Panc1 (cell line): ENCODE measurements around the gene SLC35F4. TPM values are rescaled to one million over a fixed set of nuclear protein-coding genes. Genes with fewer than 3 reads are reported as not detected.

Experiments used
- ATAC-seq: fragments of 200-7000 bp; cut with Tn5 transposase; 2 replicates; pipeline ENCODE4 v1.9.1; 2020; ENCODE audit warnings: mild to moderate bottlenecking, moderate library complexity
- BruUV-seq: library from RNA; stranded (reverse); fragments of 400-500 nt; replicated peaks from 2 replicates; lab custom pipeline; 2021; lab: Mats Ljungman, UMichigan
- CTCF ChIA-PET: fragments of 300-600 bp; sonication (Branson Sonifier 250); formaldehyde crosslinking; loops from one replicate; lab custom pipeline; 2022; ENCODE audit warnings: antibody characterized with exemption; lab: Charles Lee
- POLR2A ChIA-PET: fragments of 300-600 bp; sonication (Branson Sonifier 250); formaldehyde crosslinking; loops from one replicate; lab custom pipeline; 2022; ENCODE audit warnings: antibody characterized with exemption; lab: Charles Lee
- DNase-seq: peaks from one replicate; pipeline ENCODE4 v3.0.0-alpha.2; 2010; ENCODE audit warnings: low read depth, low spot score
- H3K27ac ChIP-seq: 2 replicates; pipeline ENCODE4 v1.5.1; 2011; ENCODE audit warnings: mild to moderate bottlenecking, low read length, inconsistent platforms
- H3K27me3 ChIP-seq: fragments of 200-500 bp; sonication (Bioruptor generic); 2 replicates; pipeline ENCODE4 v1.6.0; 2014; ENCODE audit warnings: low read length, inconsistent platforms; ENCODE audit not compliant: control insufficient read depth, insufficient read depth
- H3K36me3 ChIP-seq: fragments of 200-500 bp; sonication (Bioruptor generic); 2 replicates; pipeline ENCODE4 v1.5.1; 2014; ENCODE audit warnings: inconsistent platforms, mild to moderate bottlenecking, low read length, moderate library complexity; ENCODE audit not compliant: control insufficient read depth, insufficient read depth
- H3K4me1 ChIP-seq: 2 replicates; pipeline ENCODE4 v1.5.1; 2011; ENCODE audit warnings: inconsistent platforms, mild to moderate bottlenecking, low read length, moderate library complexity; ENCODE audit not compliant: control insufficient read depth, insufficient read depth
- H3K4me3 ChIP-seq, 2 experiments: 2 replicates each; pipeline ENCODE4 v1.5.1; 2011 to 2012; ENCODE audit warnings: low read depth in 2 of 2, low read length in 2 of 2, mild to moderate bottlenecking in 2 of 2, inconsistent platforms in 1 of 2, moderate library complexity in 1 of 2
- H3K9me3 ChIP-seq: fragments of 200-500 bp; sonication (Bioruptor generic); 2 replicates; pipeline ENCODE4 v1.5.1; 2014; ENCODE audit warnings: low read depth, mild to moderate bottlenecking, inconsistent platforms, low read length, moderate library complexity; ENCODE audit not compliant: control insufficient read depth, insufficient read depth
- POLR2AphosphoS5 ChIP-seq: IDR thresholded peaks from 2 replicates; pipeline ENCODE4 v1.6.1; 2012; ENCODE audit warnings: mild to moderate bottlenecking, low read depth, low read length, moderate library complexity
- SIN3A ChIP-seq: IDR thresholded peaks from 2 replicates; pipeline ENCODE4 v1.6.1; 2012; ENCODE audit warnings: low read depth, mild to moderate bottlenecking, low read length, moderate library complexity, borderline replicate concordance; ENCODE audit not compliant: insufficient read depth
- TCF7L2 ChIP-seq: IDR thresholded peaks from 2 replicates; pipeline ENCODE4 v1.6.1; 2011; ENCODE audit warnings: mild to moderate bottlenecking, low read depth, low read length, inconsistent platforms
- in situ Hi-C: cut with HindIII; loops from 2 replicates; pipeline ENCODE4 v1.10.0; 2016; ENCODE audit warnings: low sequenced_read_pairs, low pct_unique_long_range_greater_than_20kb
- intact Hi-C: fragments of 100-400 bp; cut with micrococcal nuclease; formaldehyde crosslinking; loops from one replicate; pipeline ENCODE4 v1.10.0; 2022; ENCODE audit not compliant: unreplicated experiment
- total RNA-seq: library from RNA; stranded (reverse); gene quantifications from one replicate; pipeline ENCODE4 v1.2.1, GENCODE V29; 2021; ENCODE audit not compliant: unreplicated experiment
- TF ChIP-seq, protein P1 (sequence below), 2 experiments: IDR thresholded peaks; 2 replicates each; pipeline ENCODE4 v1.6.1; 2011 to 2012; ENCODE audit warnings: low read depth in 2 of 2, control low read depth in 1 of 2, low read length in 1 of 2, mild to moderate bottlenecking in 1 of 2, moderate library complexity in 1 of 2; ENCODE audit not compliant: insufficient read depth in 1 of 2
- TF ChIP-seq, protein P2 (sequence below): fragments of 450-650 bp; IDR thresholded peaks from 2 replicates; pipeline ENCODE4 v1.5.1; 2017; ENCODE audit warnings: mild to moderate bottlenecking

SLC35F4 gene
- total RNA-seq, 1 experiment from 2014 or later, result not detected

DNA sequence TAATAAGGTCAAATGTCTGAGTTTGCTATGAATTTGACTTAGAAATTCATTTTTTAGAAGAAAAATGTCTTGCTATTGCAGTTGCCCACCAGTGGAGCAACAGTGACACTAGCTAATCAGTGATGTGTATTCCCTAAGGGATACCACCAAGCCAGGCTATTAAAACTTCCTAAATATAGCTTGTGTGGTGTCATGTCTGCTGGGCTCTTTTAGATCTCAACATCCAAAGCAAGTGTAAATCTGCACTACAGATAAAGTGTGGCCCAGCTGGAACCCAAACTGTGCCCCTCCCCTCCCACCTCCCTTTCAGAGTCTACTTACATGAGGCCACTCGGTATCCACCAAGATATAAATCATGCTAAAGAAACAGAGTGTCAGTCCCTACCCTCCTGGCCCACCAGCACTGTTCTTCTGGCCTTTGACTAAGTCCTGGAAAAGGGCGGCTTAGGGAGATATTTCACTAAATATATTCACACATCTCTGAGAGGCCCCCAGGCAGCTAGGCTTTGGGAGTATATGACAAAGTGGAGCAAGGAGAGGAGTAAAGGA is 53.8 kb downstream of the SLC35F4 start:
- no peaks in the 10 kb centered on the region for H3K9me3 ChIP-seq
- in situ Hi-C loops, result no loop called here
- no peaks in the 10 kb centered on the region for H3K36me3 ChIP-seq
- ATAC-seq (no peak), DNase-seq (no peak)
- H3K4me1 ChIP-seq, result no peaks in the 10 kb centered on the region
- no peak overlapping the region for H3K4me3 ChIP-seq
- intact Hi-C loops, result no loop called here
- H3K27ac ChIP-seq, result no peak overlapping the region
- ChIA-PET POLR2A (no interaction called here), CTCF (no interaction called here)
- H3K27me3 ChIP-seq, result no peaks in the 10 kb centered on the region
- no TSS peak for BruUV-seq
- TF ChIP-seq, protein P1, sequence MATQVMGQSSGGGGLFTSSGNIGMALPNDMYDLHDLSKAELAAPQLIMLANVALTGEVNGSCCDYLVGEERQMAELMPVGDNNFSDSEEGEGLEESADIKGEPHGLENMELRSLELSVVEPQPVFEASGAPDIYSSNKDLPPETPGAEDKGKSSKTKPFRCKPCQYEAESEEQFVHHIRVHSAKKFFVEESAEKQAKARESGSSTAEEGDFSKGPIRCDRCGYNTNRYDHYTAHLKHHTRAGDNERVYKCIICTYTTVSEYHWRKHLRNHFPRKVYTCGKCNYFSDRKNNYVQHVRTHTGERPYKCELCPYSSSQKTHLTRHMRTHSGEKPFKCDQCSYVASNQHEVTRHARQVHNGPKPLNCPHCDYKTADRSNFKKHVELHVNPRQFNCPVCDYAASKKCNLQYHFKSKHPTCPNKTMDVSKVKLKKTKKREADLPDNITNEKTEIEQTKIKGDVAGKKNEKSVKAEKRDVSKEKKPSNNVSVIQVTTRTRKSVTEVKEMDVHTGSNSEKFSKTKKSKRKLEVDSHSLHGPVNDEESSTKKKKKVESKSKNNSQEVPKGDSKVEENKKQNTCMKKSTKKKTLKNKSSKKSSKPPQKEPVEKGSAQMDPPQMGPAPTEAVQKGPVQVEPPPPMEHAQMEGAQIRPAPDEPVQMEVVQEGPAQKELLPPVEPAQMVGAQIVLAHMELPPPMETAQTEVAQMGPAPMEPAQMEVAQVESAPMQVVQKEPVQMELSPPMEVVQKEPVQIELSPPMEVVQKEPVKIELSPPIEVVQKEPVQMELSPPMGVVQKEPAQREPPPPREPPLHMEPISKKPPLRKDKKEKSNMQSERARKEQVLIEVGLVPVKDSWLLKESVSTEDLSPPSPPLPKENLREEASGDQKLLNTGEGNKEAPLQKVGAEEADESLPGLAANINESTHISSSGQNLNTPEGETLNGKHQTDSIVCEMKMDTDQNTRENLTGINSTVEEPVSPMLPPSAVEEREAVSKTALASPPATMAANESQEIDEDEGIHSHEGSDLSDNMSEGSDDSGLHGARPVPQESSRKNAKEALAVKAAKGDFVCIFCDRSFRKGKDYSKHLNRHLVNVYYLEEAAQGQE (IDR thresholded peaks at IDR 0.05; ENCODE audit: insufficient read depth in 1 of 2, low read depth in 2 of 2, low read length in 1 of 2), result no peak
- no peak for TF ChIP-seq POLR2AphosphoS5
- TF ChIP-seq, protein P2, sequence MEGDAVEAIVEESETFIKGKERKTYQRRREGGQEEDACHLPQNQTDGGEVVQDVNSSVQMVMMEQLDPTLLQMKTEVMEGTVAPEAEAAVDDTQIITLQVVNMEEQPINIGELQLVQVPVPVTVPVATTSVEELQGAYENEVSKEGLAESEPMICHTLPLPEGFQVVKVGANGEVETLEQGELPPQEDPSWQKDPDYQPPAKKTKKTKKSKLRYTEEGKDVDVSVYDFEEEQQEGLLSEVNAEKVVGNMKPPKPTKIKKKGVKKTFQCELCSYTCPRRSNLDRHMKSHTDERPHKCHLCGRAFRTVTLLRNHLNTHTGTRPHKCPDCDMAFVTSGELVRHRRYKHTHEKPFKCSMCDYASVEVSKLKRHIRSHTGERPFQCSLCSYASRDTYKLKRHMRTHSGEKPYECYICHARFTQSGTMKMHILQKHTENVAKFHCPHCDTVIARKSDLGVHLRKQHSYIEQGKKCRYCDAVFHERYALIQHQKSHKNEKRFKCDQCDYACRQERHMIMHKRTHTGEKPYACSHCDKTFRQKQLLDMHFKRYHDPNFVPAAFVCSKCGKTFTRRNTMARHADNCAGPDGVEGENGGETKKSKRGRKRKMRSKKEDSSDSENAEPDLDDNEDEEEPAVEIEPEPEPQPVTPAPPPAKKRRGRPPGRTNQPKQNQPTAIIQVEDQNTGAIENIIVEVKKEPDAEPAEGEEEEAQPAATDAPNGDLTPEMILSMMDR, result no peak
- TF ChIP-seq TCF7L2, result no peak
- no peak for TF ChIP-seq SIN3A

DNA sequence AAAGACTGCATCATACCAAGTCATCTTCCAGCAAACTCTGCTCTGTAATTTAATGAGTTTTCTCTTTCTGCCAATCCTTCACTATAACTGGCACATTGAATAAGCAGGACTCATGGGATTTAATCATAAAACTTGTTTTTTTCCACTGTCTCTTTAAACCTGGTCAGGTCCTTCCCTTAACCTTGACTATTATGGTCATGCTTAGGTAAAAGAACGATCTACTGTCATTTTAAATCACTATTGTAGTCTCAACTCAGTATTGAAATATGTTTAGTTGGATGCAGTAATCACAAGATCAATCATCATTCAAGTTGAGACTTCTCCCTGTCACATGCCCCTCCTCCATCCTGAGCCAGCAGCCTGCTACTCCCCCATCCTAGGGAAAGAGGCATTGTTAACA is 56.1 kb downstream of the SLC35F4 start:
- H3K27ac ChIP-seq, result no peak overlapping the region
- no peak overlapping the region for H3K4me3 ChIP-seq
- ChIA-PET CTCF (no interaction called here), POLR2A (no interaction called here)
- ATAC-seq, result no peak
- in situ Hi-C loops (no loop called here), intact Hi-C loops (no loop called here)
- no peaks in the 10 kb centered on the region for H3K4me1 ChIP-seq
- no peak for DNase-seq
- H3K9me3 ChIP-seq, result no peaks in the 10 kb centered on the region
- TF ChIP-seq SIN3A (no peak), TCF7L2 (no peak), POLR2AphosphoS5 (no peak)
- TF ChIP-seq, protein P1 (IDR thresholded peaks at IDR 0.05; ENCODE audit: insufficient read depth in 1 of 2, low read depth in 2 of 2, low read length in 1 of 2), result no peak
- TF ChIP-seq, protein P2, result no peak
- H3K36me3 ChIP-seq, result no peaks in the 10 kb centered on the region
- H3K27me3 ChIP-seq, result no peaks in the 10 kb centered on the region
- BruUV-seq, result no TSS peak
